Mesenchymal stem cell (in vitro differentiated cells and primary cell): Measurements from ENCODE around the gene ITGA5.

Experiments used
- DNase-seq: peaks from one replicate; pipeline ENCODE4 v3.0.0-alpha.2; 2013
- H2AFZ ChIP-seq: one replicate; pipeline ENCODE4 v1.6.1; 2013; ENCODE audit warnings: low read depth, mild to moderate bottlenecking, control low read depth, inconsistent platforms, low read length, moderate library complexity
- H2AK5ac ChIP-seq: 2 replicates; pipeline ENCODE4 v1.6.1; 2013; ENCODE audit warnings: low read length, moderate library complexity, mild to moderate bottlenecking, inconsistent platforms; ENCODE audit not compliant: severe bottlenecking
- H2BK120ac ChIP-seq: one replicate; pipeline ENCODE4 v1.6.1; 2013; ENCODE audit warnings: low read depth, mild to moderate bottlenecking, inconsistent platforms, low read length, moderate library complexity
- H2BK12ac ChIP-seq, 2 experiments: one replicate each; pipeline ENCODE4 v1.6.1; 2013; ENCODE audit warnings: inconsistent platforms in 2 of 2, low read length in 2 of 2, mild to moderate bottlenecking in 2 of 2, moderate library complexity in 2 of 2, control low read depth in 1 of 2
- H2BK15ac ChIP-seq: one replicate; pipeline ENCODE4 v1.6.1; 2013; ENCODE audit warnings: mild to moderate bottlenecking, low read depth, inconsistent platforms; ENCODE audit not compliant: poor library complexity, severe bottlenecking
- H2BK5ac ChIP-seq: 2 replicates; pipeline ENCODE4 v1.6.1; 2013; ENCODE audit warnings: low read depth, mild to moderate bottlenecking, low read length, control low read depth, inconsistent platforms; ENCODE audit not compliant: poor library complexity, severe bottlenecking
- H3K14ac ChIP-seq, 2 experiments: one replicate each; pipeline ENCODE4 v1.6.1; 2013; ENCODE audit warnings: inconsistent platforms in 2 of 2, low read length in 2 of 2, control low read depth in 1 of 2, mild to moderate bottlenecking in 1 of 2, moderate library complexity in 1 of 2
- H3K18ac ChIP-seq, 2 experiments: one replicate each; pipeline ENCODE4 v1.6.1; 2013; ENCODE audit warnings: inconsistent platforms in 2 of 2, low read length in 2 of 2, control low read depth in 1 of 2, low read depth in 1 of 2, mild to moderate bottlenecking in 1 of 2
- H3K23ac ChIP-seq, 2 experiments: one replicate each; pipeline ENCODE4 v1.6.1; 2013; ENCODE audit warnings: inconsistent platforms in 2 of 2, low read length in 2 of 2, mild to moderate bottlenecking in 2 of 2, moderate library complexity in 2 of 2, control low read depth in 1 of 2
- H3K27ac ChIP-seq: 2 replicates; pipeline ENCODE4 v1.5.1; 2013; ENCODE audit warnings: mild to moderate bottlenecking, moderate library complexity, low read length, control low read depth, inconsistent platforms; ENCODE audit not compliant: poor library complexity, severe bottlenecking
- H3K27me3 ChIP-seq, 2 experiments: 2 replicates each; pipeline versions ENCODE4 v1.6.1 to v1.7.0; 2013; ENCODE audit warnings: low read length in 2 of 2, mild to moderate bottlenecking in 2 of 2, moderate library complexity in 2 of 2, control low read depth in 1 of 2, inconsistent platforms in 1 of 2; ENCODE audit not compliant: control insufficient read depth in 1 of 2, insufficient read depth in 1 of 2
- H3K36me3 ChIP-seq, 2 experiments: 2 replicates each; pipeline versions ENCODE4 v1.6.1 to v1.7.0; 2013; ENCODE audit warnings: low read length in 2 of 2, control low read depth in 1 of 2, inconsistent platforms in 1 of 2, low read depth in 1 of 2, mild to moderate bottlenecking in 1 of 2; ENCODE audit not compliant: insufficient read depth in 2 of 2, control insufficient read depth in 1 of 2
- H3K4ac ChIP-seq, 2 experiments: one replicate each; pipeline ENCODE4 v1.6.1; 2013; ENCODE audit warnings: inconsistent platforms in 2 of 2, low read length in 2 of 2, mild to moderate bottlenecking in 2 of 2, moderate library complexity in 2 of 2, control low read depth in 1 of 2, low read depth in 1 of 2
- H3K4me1 ChIP-seq: 2 replicates; pipeline ENCODE4 v1.6.1; 2013; ENCODE audit warnings: low read depth, low read length, control low read depth; ENCODE audit not compliant: control insufficient read depth, insufficient read depth
- H3K4me2 ChIP-seq: 2 replicates; pipeline ENCODE4 v1.6.1; 2013; ENCODE audit warnings: low read length, mild to moderate bottlenecking, inconsistent platforms; ENCODE audit not compliant: poor library complexity, severe bottlenecking
- H3K4me3 ChIP-seq, 2 experiments: 2 replicates each; pipeline versions ENCODE4 v1.5.1 to v1.7.0; 2013; ENCODE audit warnings: low read length in 2 of 2, mild to moderate bottlenecking in 2 of 2, control low read depth in 1 of 2, low read depth in 1 of 2; ENCODE audit not compliant: insufficient read depth in 1 of 2
- H3K79me1 ChIP-seq: replicated peaks from 2 replicates; pipeline ENCODE4 v1.6.1; 2013; ENCODE audit warnings: mild to moderate bottlenecking, control low read depth, low read length, inconsistent platforms; ENCODE audit not compliant: poor library complexity, severe bottlenecking
- H3K9ac ChIP-seq: 2 replicates; pipeline ENCODE4 v1.7.0; 2013; ENCODE audit warnings: mild to moderate bottlenecking, low read length, moderate library complexity
- H3K9me3 ChIP-seq: 2 replicates; pipeline ENCODE4 v1.7.0; 2013; ENCODE audit warnings: mild to moderate bottlenecking, low read length; ENCODE audit not compliant: control insufficient read depth
- H4K8ac ChIP-seq: one replicate; pipeline ENCODE4 v1.6.1; 2013; ENCODE audit warnings: inconsistent platforms, mild to moderate bottlenecking, low read length, moderate library complexity
- H4K91ac ChIP-seq: one replicate; pipeline ENCODE4 v1.6.1; 2013; ENCODE audit warnings: mild to moderate bottlenecking, low read length, inconsistent platforms
- WGBS: methylation state at CpG from one replicate; pipeline ENCODE4 v1.1.7; 2013; ENCODE audit warnings: mixed read lengths; 5-methylcytosine and 5-hydroxymethylcytosine counted together

ITGA5 gene

GRCh38 chr12:54352022-54352531 is 67.0 kb downstream of the ITGA5 start:
- peak overlapping the region in 1 of 2 experiments; percentile 27 for H3K4me3 ChIP-seq
- no peak overlapping the region for H2BK5ac ChIP-seq
- no peak overlapping the region for H3K27ac ChIP-seq
- no peaks in the 10 kb centered on the region for H3K27me3 ChIP-seq
- H3K4me1 ChIP-seq: peaks cover 16% of the 10 kb centered on the region
- H2BK120ac ChIP-seq: no peak overlapping the region
- H3K79me1 ChIP-seq: peaks cover 3% of the 10 kb centered on the region
- H3K36me3 ChIP-seq: peaks cover 42 to 46% of the 10 kb centered on the region in 2 experiments
- H3K18ac ChIP-seq: no peak overlapping the region
- H2BK12ac ChIP-seq: no peak overlapping the region
- peak overlapping the region; percentile 62 for H2BK15ac ChIP-seq
- H3K4ac ChIP-seq: no peak overlapping the region
- no peak overlapping the region for H3K4me2 ChIP-seq
- DNase-seq: peak; percentile 70
- H4K8ac ChIP-seq: peak overlapping the region; percentile 10
- H2AFZ ChIP-seq: no peak overlapping the region
- no peaks in the 10 kb centered on the region for H3K9me3 ChIP-seq
- no peak overlapping the region for H3K14ac ChIP-seq
- H3K23ac ChIP-seq: no peak overlapping the region
- H3K9ac ChIP-seq: peak overlapping the region; percentile 79
- no peak overlapping the region for H4K91ac ChIP-seq
- H2AK5ac ChIP-seq: no peak overlapping the region
- 6% methylated on average over 17 of the region's 21 CpGs for WGBS

GRCh38 chr12:54351341-54351740 is 67.7 kb downstream of the ITGA5 start:
- Histone ChIP-seq H2BK12ac (no peak overlapping the region), H3K27me3 (no peaks in the 10 kb centered on the region), H3K4me3 (no peak overlapping the region), H3K4me1 (peaks cover 15% of the 10 kb centered on the region), H3K79me1 (peaks cover 5% of the 10 kb centered on the region), H3K23ac (no peak overlapping the region), H4K8ac (peak overlapping the region; percentile 22), H3K18ac (no peak overlapping the region), H2BK15ac (no peak overlapping the region), H3K27ac (no peak overlapping the region), H2AK5ac (no peak overlapping the region), H3K36me3 (peaks cover 46 to 53% of the 10 kb centered on the region in 2 experiments), H3K4ac (no peak overlapping the region), H3K4me2 (no peak overlapping the region), H3K14ac (no peak overlapping the region), H2AFZ (no peak overlapping the region), H3K9me3 (no peaks in the 10 kb centered on the region), H2BK5ac (no peak overlapping the region), H4K91ac (no peak overlapping the region), H3K9ac (peak overlapping the region; percentile 79), H2BK120ac (no peak overlapping the region)
- WGBS: 79% methylated on average over 3 of the region's 4 CpGs
- DNase-seq: no peak

- H3K4me2 ChIP-seq: no peak overlapping the region
- H3K79me1 ChIP-seq: peaks cover 6% of the 10 kb centered on the region
- H3K27ac ChIP-seq: no peak overlapping the region
- no peaks in the 10 kb centered on the region for H3K9me3 ChIP-seq
- no peak overlapping the region for H4K91ac ChIP-seq
- H3K27me3 ChIP-seq: no peaks in the 10 kb centered on the region
- no peak overlapping the region for H3K18ac ChIP-seq
- no peak for DNase-seq
- no peak overlapping the region for H2BK12ac ChIP-seq
- H3K14ac ChIP-seq: no peak overlapping the region
- H2AFZ ChIP-seq: no peak overlapping the region
- no peak overlapping the region for H3K23ac ChIP-seq
- peaks cover 15% of the 10 kb centered on the region for H3K4me1 ChIP-seq
- 74% methylated on average over 3 of the region's 3 CpGs for WGBS
- no peak overlapping the region for H4K8ac ChIP-seq
- no peak overlapping the region for H3K4me3 ChIP-seq
- H3K4ac ChIP-seq: no peak overlapping the region
- H2AK5ac ChIP-seq: no peak overlapping the region
- peak overlapping the region; percentile 35 for H3K9ac ChIP-seq
- H2BK120ac ChIP-seq: no peak overlapping the region
- H2BK15ac ChIP-seq: no peak overlapping the region
- H2BK5ac ChIP-seq: no peak overlapping the region
- peaks cover 46 to 59% of the 10 kb centered on the region in 2 experiments for H3K36me3 ChIP-seq
Observed at GRCh38 chr12:54350743-54351142, 68.3 kb downstream of the ITGA5 start.

GRCh38 chr12:54349679-54350078 is 69.4 kb downstream of the ITGA5 start:
- Histone ChIP-seq H3K4me1 (peaks cover 13% of the 10 kb centered on the region), H2BK5ac (no peak overlapping the region), H2BK15ac (no peak overlapping the region), H2BK120ac (no peak overlapping the region), H2BK12ac (no peak overlapping the region), H3K9me3 (no peaks in the 10 kb centered on the region), H3K9ac (no peak overlapping the region), H3K4ac (no peak overlapping the region), H3K14ac (no peak overlapping the region), H3K4me3 (no peak overlapping the region), H2AFZ (no peak overlapping the region), H3K23ac (no peak overlapping the region), H3K4me2 (no peak overlapping the region), H3K18ac (no peak overlapping the region), H4K8ac (no peak overlapping the region), H2AK5ac (no peak overlapping the region), H3K36me3 (peaks cover 48 to 69% of the 10 kb centered on the region in 2 experiments), H3K27ac (no peak overlapping the region), H4K91ac (no peak overlapping the region), H3K79me1 (peaks cover 8% of the 10 kb centered on the region), H3K27me3 (no peaks in the 10 kb centered on the region)
- DNase-seq: no peak
